Measurements from ENCODE around the gene RAB6B. TPM values are rescaled to one million over a fixed set of nuclear protein-coding genes. Genes with fewer than 3 reads are reported as not detected.

The RAB6B gene
- polyA plus RNA-seq, 2 of the 4 experiments (the other 2 are of a cell fraction): 2.4 to 2.5 TPM

GRCh38 chr3:133888726-133889340 is 6.8 kb downstream of the RAB6B start:
- no peak for ATAC-seq
- H3K4me1 ChIP-seq: no peaks in the 10 kb centered on the region
- H3K4me3 ChIP-seq: no peak overlapping the region
- TF ChIP-seq EHMT2 (IDR thresholded peaks at IDR 0.05; ENCODE audit: low read depth) (no peak), RCOR1 (IDR thresholded peaks at IDR 0.05; ENCODE audit: low read depth, low read length) (no peak), SREBF2 (IDR thresholded peaks at IDR 0.05) (no peak), RARB (CRISPR knock-in tag; IDR thresholded peaks at IDR 0.05) (no peak), MYC (IDR thresholded peaks at IDR 0.05; ENCODE audit: borderline replicate concordance, low read length) (no peak), FOSB (CRISPR knock-in tag; IDR thresholded peaks at IDR 0.05) (no peak), JUN (IDR thresholded peaks at IDR 0.05) (no peak), HEYL (CRISPR knock-in tag; IDR thresholded peaks at IDR 0.05) (no peak), CBX8 (IDR thresholded peaks at IDR 0.05) (no peak), CTCF (IDR thresholded peaks at IDR 0.05) (no peak), CHD2 (IDR thresholded peaks at IDR 0.05; ENCODE audit: low read length, partially characterized antibody) (no peak), BHLHE40 (IDR thresholded peaks at IDR 0.05; ENCODE audit: low read depth, low read length) (no peak), CBX2 (IDR thresholded peaks at IDR 0.05; ENCODE audit: borderline replicate concordance, low read depth) (no peak)
- TF ChIP-seq, protein P1, sequence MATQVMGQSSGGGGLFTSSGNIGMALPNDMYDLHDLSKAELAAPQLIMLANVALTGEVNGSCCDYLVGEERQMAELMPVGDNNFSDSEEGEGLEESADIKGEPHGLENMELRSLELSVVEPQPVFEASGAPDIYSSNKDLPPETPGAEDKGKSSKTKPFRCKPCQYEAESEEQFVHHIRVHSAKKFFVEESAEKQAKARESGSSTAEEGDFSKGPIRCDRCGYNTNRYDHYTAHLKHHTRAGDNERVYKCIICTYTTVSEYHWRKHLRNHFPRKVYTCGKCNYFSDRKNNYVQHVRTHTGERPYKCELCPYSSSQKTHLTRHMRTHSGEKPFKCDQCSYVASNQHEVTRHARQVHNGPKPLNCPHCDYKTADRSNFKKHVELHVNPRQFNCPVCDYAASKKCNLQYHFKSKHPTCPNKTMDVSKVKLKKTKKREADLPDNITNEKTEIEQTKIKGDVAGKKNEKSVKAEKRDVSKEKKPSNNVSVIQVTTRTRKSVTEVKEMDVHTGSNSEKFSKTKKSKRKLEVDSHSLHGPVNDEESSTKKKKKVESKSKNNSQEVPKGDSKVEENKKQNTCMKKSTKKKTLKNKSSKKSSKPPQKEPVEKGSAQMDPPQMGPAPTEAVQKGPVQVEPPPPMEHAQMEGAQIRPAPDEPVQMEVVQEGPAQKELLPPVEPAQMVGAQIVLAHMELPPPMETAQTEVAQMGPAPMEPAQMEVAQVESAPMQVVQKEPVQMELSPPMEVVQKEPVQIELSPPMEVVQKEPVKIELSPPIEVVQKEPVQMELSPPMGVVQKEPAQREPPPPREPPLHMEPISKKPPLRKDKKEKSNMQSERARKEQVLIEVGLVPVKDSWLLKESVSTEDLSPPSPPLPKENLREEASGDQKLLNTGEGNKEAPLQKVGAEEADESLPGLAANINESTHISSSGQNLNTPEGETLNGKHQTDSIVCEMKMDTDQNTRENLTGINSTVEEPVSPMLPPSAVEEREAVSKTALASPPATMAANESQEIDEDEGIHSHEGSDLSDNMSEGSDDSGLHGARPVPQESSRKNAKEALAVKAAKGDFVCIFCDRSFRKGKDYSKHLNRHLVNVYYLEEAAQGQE (IDR thresholded peaks at IDR 0.05): no peak
- ChIA-PET POLR2A (no interaction called here), CTCF (no interaction called here)
- WGBS (ENCODE audit: missing lambda C conversion rate): 63% methylated on average over 9 of the region's 9 CpGs
- no peak overlapping the region for H3K4me2 ChIP-seq
- H3K9me3 ChIP-seq: no peaks in the 10 kb centered on the region
- FAIRE-seq: no peak
- H3K27ac ChIP-seq: no peak overlapping the region
- no peak for DNase-seq (ENCODE audit: low read depth in 1 of 2, low spot score in 1 of 2)

DNA sequence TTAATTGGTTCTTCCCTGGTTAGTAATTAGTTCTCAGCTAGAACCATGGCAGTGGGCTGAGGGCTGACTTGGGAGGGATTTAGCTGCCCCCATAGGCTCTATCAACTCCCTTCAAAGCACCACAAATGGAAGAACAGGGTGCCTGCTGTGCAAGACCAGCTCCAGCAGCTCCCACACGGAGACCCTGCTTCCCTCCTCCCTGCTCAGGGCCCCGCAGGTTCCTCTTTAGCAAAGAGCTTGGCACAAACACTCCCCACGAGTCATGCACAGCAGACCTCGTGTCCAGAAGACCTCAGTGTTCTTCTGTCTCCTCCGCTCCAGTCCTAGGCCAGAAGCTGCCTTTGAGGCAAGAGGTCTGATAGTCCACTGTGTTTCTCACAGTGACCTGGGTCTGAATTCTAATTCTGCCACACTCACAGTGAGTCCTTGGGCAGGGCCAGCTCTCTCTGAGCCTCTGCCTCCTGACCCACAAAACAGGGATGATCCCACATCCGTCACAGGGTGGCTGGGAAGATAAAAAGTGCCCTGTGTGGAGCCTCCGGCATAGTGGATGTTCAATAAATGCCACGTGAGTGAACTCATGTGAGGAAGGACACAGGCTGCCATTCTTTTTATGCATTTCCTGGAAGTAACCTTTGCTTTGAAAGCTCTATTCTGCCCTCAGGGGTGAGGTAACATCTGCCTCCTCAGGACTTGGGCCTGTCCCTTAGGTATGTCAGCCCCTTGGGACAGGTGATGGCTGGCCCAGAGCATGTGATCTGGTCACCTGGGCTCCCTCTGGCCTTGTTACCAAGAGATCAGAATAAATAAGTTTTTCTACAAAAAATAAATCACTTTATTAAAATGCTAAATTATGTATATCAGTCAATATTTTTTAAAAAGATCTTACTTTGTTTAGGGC is 7.6 kb downstream of the RAB6B start:
- 75% methylated on average over 4 of the region's 8 CpGs for WGBS (ENCODE audit: missing lambda C conversion rate)
- ChIA-PET CTCF (no interaction called here), POLR2A (no interaction called here)
- no peak overlapping the region for H3K4me3 ChIP-seq
- H3K4me1 ChIP-seq: no peaks in the 10 kb centered on the region
- no peak for ATAC-seq
- DNase-seq (ENCODE audit: low read depth in 1 of 2, low spot score in 1 of 2): no peak
- no peak overlapping the region for H3K4me2 ChIP-seq
- H3K27ac ChIP-seq: no peak overlapping the region
- no peaks in the 10 kb centered on the region for H3K9me3 ChIP-seq
- no peak for FAIRE-seq
- TF ChIP-seq GATA3 (IDR thresholded peaks at IDR 0.05; ENCODE audit: borderline replicate concordance) (no peak), KDM5A (IDR thresholded peaks at IDR 0.05) (no peak), MYC (IDR thresholded peaks at IDR 0.05; ENCODE audit: borderline replicate concordance, low read length) (no peak), EHF (CRISPR knock-in tag; IDR thresholded peaks at IDR 0.05) (no peak), HOXA7 (CRISPR knock-in tag; IDR thresholded peaks at IDR 0.05) (no peak)
